ENCODE measurements around the gene DENND1A.

Gene DENND1A

GRCh38 chr9:123514766-123515165 is 415.2 kb downstream of the DENND1A start:
- no peak for TF ChIP-seq CTCF (IDR thresholded peaks at IDR 0.05)
- Histone ChIP-seq H3K79me2 (no peaks in the 10 kb centered on the region), H3K4me3 (ENCODE audit: low read depth, low read length) (no peak overlapping the region), H3K4me2 (ENCODE audit: low read length) (no peak overlapping the region), H3K9ac (no peak overlapping the region), H3K9me3 (ENCODE audit: control insufficient read depth, low read length) (no peaks in the 10 kb centered on the region), H3K27ac (no peak overlapping the region), H3K27me3 (ENCODE audit: control insufficient read depth, insufficient read depth, low read length) (no peaks in the 10 kb centered on the region), H3K4me1 (no peaks in the 10 kb centered on the region), H3K36me3 (ENCODE audit: control insufficient read depth, insufficient read depth, low read length) (no peaks in the 10 kb centered on the region), H2AFZ (no peak overlapping the region)

DNA sequence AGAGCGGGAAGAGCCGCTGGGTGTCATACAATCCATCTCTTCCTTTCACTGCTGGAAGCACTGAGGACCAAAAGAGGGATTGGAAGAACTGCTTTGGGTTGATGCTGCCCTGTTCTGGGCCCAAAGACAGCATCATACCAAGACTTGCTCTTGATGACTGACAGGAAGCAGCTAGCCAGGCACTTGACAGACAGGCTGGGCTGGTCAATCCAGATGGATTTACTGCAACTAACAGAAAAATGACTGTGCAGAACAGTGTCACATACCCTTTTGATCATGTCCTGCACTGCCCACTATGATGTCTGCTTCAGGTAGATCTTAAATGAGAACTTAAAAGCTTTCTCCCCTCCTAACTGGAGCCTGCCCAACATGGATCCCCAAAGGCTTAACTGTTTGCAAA is 416.4 kb downstream of the DENND1A start:
- Histone ChIP-seq H3K27me3 (ENCODE audit: control insufficient read depth, insufficient read depth, low read length) (no peaks in the 10 kb centered on the region), H3K4me3 (ENCODE audit: low read depth, low read length) (no peak overlapping the region), H3K9me3 (ENCODE audit: control insufficient read depth, low read length) (no peaks in the 10 kb centered on the region), H3K27ac (no peak overlapping the region), H3K4me2 (ENCODE audit: low read length) (no peak overlapping the region), H3K9ac (no peak overlapping the region), H3K36me3 (ENCODE audit: control insufficient read depth, insufficient read depth, low read length) (no peaks in the 10 kb centered on the region), H3K79me2 (no peaks in the 10 kb centered on the region), H2AFZ (no peak overlapping the region), H3K4me1 (no peaks in the 10 kb centered on the region)
- TF ChIP-seq CTCF (IDR thresholded peaks at IDR 0.05), result no peak

GRCh38 chr9:123511326-123512277 is 418.3 kb downstream of the DENND1A start:
- no peak for TF ChIP-seq CTCF (IDR thresholded peaks at IDR 0.05)
- Histone ChIP-seq H2AFZ (no peak overlapping the region), H3K9ac (no peak overlapping the region), H3K4me3 (ENCODE audit: low read depth, low read length) (no peak overlapping the region), H3K9me3 (ENCODE audit: control insufficient read depth, low read length) (no peaks in the 10 kb centered on the region), H3K4me2 (ENCODE audit: low read length) (no peak overlapping the region), H3K4me1 (no peaks in the 10 kb centered on the region), H3K79me2 (no peaks in the 10 kb centered on the region), H3K36me3 (ENCODE audit: control insufficient read depth, insufficient read depth, low read length) (no peaks in the 10 kb centered on the region), H3K27me3 (ENCODE audit: control insufficient read depth, insufficient read depth, low read length) (no peaks in the 10 kb centered on the region), H3K27ac (no peak overlapping the region)

GRCh38 chr9:123509646-123510045 is 420.3 kb downstream of the DENND1A start:
- Histone ChIP-seq H3K4me1 (no peaks in the 10 kb centered on the region), H3K4me3 (ENCODE audit: low read depth, low read length) (no peak overlapping the region), H3K9ac (no peak overlapping the region), H3K79me2 (no peaks in the 10 kb centered on the region), H3K27me3 (ENCODE audit: control insufficient read depth, insufficient read depth, low read length) (no peaks in the 10 kb centered on the region), H3K36me3 (ENCODE audit: control insufficient read depth, insufficient read depth, low read length) (no peaks in the 10 kb centered on the region), H3K27ac (no peak overlapping the region), H3K9me3 (ENCODE audit: control insufficient read depth, low read length) (no peaks in the 10 kb centered on the region), H3K4me2 (ENCODE audit: low read length) (no peak overlapping the region), H2AFZ (no peak overlapping the region)
- TF ChIP-seq CTCF (IDR thresholded peaks at IDR 0.05), result no peak

DNA sequence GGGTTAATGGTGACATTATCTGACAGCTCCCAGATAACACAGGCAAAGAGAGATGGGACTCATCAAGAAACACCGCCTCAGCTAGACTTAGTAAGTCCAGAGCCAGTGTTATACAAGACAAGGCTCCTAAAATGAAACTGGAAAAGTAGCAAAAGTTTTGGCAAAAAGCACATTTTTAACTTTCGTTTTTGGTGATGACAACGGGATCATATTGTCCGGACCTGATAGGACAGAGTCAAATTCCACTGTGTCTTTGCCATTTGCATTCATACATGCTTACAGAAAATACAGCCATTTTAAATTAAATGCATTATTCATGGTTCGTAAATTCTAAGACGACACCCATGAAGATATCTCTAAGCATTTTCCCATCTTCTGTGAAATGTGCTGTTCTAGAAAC is 421.9 kb downstream of the DENND1A start:
- Histone ChIP-seq H3K27me3 (ENCODE audit: control insufficient read depth, insufficient read depth, low read length) (no peaks in the 10 kb centered on the region), H3K27ac (no peak overlapping the region), H2AFZ (no peak overlapping the region), H3K79me2 (no peaks in the 10 kb centered on the region), H3K36me3 (ENCODE audit: control insufficient read depth, insufficient read depth, low read length) (no peaks in the 10 kb centered on the region), H3K4me2 (ENCODE audit: low read length) (peak overlapping the region; percentile 48), H3K4me1 (no peaks in the 10 kb centered on the region), H3K4me3 (ENCODE audit: low read depth, low read length) (no peak overlapping the region), H3K9ac (no peak overlapping the region), H3K9me3 (ENCODE audit: control insufficient read depth, low read length) (no peaks in the 10 kb centered on the region)
- no peak for TF ChIP-seq CTCF (IDR thresholded peaks at IDR 0.05)
